Upper lobe of left lung (tissue), 4 donors: ENCODE results near the gene RAB6B.

ENCODE experiments used
- CTCF ChIP-seq, 6 experiments: fragments of 450-650 bp in 4 of 6; fragments of 200-600 bp in 2 of 6; sonication (generic) in 2 of 6; IDR thresholded peaks; one replicate each; pipeline ENCODE4 v1.5.1; 2016 to 2019; ENCODE audit warnings: antibody characterized with exemption in 6 of 6
- POLR2A ChIP-seq, 4 donors: fragments of 450-650 bp; IDR thresholded peaks; one replicate each; pipeline ENCODE4 v1.5.1; 2016 to 2017; ENCODE audit warnings: antibody characterized with exemption in 4 of 4, mild to moderate bottlenecking in 2 of 4
- POLR2AphosphoS5 ChIP-seq, 2 donors: sonication (generic); formaldehyde crosslinking; IDR thresholded peaks; one replicate each; pipeline ENCODE4 v1.5.1; 2017; ENCODE audit warnings: antibody characterized with exemption in 2 of 2

- TF ChIP-seq CTCF (IDR thresholded peaks at IDR 0.05) (no peak), POLR2AphosphoS5 (IDR thresholded peaks at IDR 0.05) (no peak), POLR2A (IDR thresholded peaks at IDR 0.05) (no peak)
These were observed 37.9 kb downstream of the RAB6B start for GRCh38 chr3:133857767-133858166.
